ENCODE measurements around the gene SLC6A18.

SLC6A18 gene

GRCh38 chr5:1216918-1217295, 8.3 kb upstream of the SLC6A18 start:
- no peak for TF ChIP-seq CTCF (IDR thresholded peaks at IDR 0.05; ENCODE audit: low read depth, low read length, missing control alignments)
- Histone ChIP-seq H3K27me3 (replicated peaks) (no peaks in the 10 kb centered on the region), H3K27ac (no peak overlapping the region), H3K4me3 (ENCODE audit: low read depth, low read length) (no peak overlapping the region), H3K36me3 (replicated peaks) (no peaks in the 10 kb centered on the region)
- no peak for DNase-seq
- in situ Hi-C loops (cut with HindIII; ENCODE audit: low pct_ligation_motif_present, low sequenced_read_pairs): loop anchor here (25.0 kb wide), 1 partner anchor 95 kb away; no protein-coding TSS in a partner anchor

GRCh38 chr5:1217596-1218206, 7.5 kb upstream of the SLC6A18 start:
- in situ Hi-C loops (cut with HindIII; ENCODE audit: low pct_ligation_motif_present, low sequenced_read_pairs): loop anchor here (25.0 kb wide), 1 partner anchor 95 kb away; no protein-coding TSS in a partner anchor
- H3K27me3 ChIP-seq (replicated peaks): no peaks in the 10 kb centered on the region
- DNase-seq: no peak
- no peak for TF ChIP-seq CTCF (IDR thresholded peaks at IDR 0.05; ENCODE audit: low read depth, low read length, missing control alignments)
- H3K27ac ChIP-seq: no peak overlapping the region
- no peaks in the 10 kb centered on the region for H3K36me3 ChIP-seq (replicated peaks)
- H3K4me3 ChIP-seq (ENCODE audit: low read depth, low read length): no peak overlapping the region

- Histone ChIP-seq H3K36me3 (replicated peaks) (no peaks in the 10 kb centered on the region), H3K27me3 (replicated peaks) (no peaks in the 10 kb centered on the region), H3K27ac (no peak overlapping the region), H3K4me3 (ENCODE audit: low read depth, low read length) (no peak overlapping the region)
- in situ Hi-C loops (cut with HindIII; ENCODE audit: low pct_ligation_motif_present, low sequenced_read_pairs): loop anchor here (25.0 kb wide), 1 partner anchor 94 kb away; no protein-coding TSS in a partner anchor
- TF ChIP-seq CTCF (IDR thresholded peaks at IDR 0.05; ENCODE audit: low read depth, low read length, missing control alignments): no peak
- DNase-seq: no peak
Observed at GRCh38 chr5:1218351-1219080, 6.7 kb upstream of the SLC6A18 start.

- no peaks in the 10 kb centered on the region for H3K36me3 ChIP-seq (replicated peaks)
- DNase-seq: no peak
- TF ChIP-seq CTCF (IDR thresholded peaks at IDR 0.05; ENCODE audit: low read depth, low read length, missing control alignments): no peak
- in situ Hi-C loops (cut with HindIII; ENCODE audit: low pct_ligation_motif_present, low sequenced_read_pairs): loop anchor here (25.0 kb wide), 1 partner anchor 93 kb away; no protein-coding TSS in a partner anchor
- H3K27ac ChIP-seq: no peak overlapping the region
- no peaks in the 10 kb centered on the region for H3K27me3 ChIP-seq (replicated peaks)
- no peak overlapping the region for H3K4me3 ChIP-seq (ENCODE audit: low read depth, low read length)
Observed at GRCh38 chr5:1219098-1219767, 5.9 kb upstream of the SLC6A18 start.

GRCh38 chr5:1219768-1220100, 5.4 kb upstream of the SLC6A18 start:
- no peak for TF ChIP-seq CTCF (IDR thresholded peaks at IDR 0.05; ENCODE audit: low read depth, low read length, missing control alignments)

More at GRCh38 chr5:1219768-1220100, 5.4 kb upstream of the SLC6A18 start:
- in situ Hi-C loops (cut with HindIII; ENCODE audit: low pct_ligation_motif_present, low sequenced_read_pairs): loop anchor here (25.0 kb wide), 1 partner anchor 93 kb away; no protein-coding TSS in a partner anchor
- Histone ChIP-seq H3K27ac (no peak overlapping the region), H3K36me3 (replicated peaks) (no peaks in the 10 kb centered on the region), H3K27me3 (replicated peaks) (no peaks in the 10 kb centered on the region), H3K4me3 (ENCODE audit: low read depth, low read length) (no peak overlapping the region)
- no peak for DNase-seq

Data from brain microvascular endothelial cell (primary cell).